Measurements from ENCODE around the gene PIM1.

- TF ChIP-seq MAX (IDR thresholded peaks at IDR 0.05; ENCODE audit: low read depth, low read length) (no peak), RB1 (IDR thresholded peaks at IDR 0.05; ENCODE audit: borderline replicate concordance) (no peak), CTCF (IDR thresholded peaks at IDR 0.05 in 2 of 3, conservative IDR thresholded peaks at IDR 0.05 in 1 of 3; ENCODE audit: control insufficient read depth in 2 of 3, extremely low read depth in 1 of 3, insufficient read depth in 1 of 3, low read depth in 3 of 3, low read length in 3 of 3) (no peak), E4F1 (IDR thresholded peaks at IDR 0.05; ENCODE audit: borderline replicate concordance, partially characterized antibody) (no peak)
Observed at GRCh38 chr6:37222992-37223391, 53.0 kb downstream of the PIM1 start.
